Adipocyte (in vitro differentiated cells): ENCODE data around the gene CTSE.

Source experiments
- DNase-seq: peaks from one replicate; pipeline ENCODE4 v3.0.0-alpha.2; 2015; ENCODE audit warnings: low read depth
- H3K27me3 ChIP-seq: replicated peaks from 2 replicates; pipeline ENCODE4 v1.7.0; 2013; ENCODE audit warnings: mild to moderate bottlenecking, low read length, moderate library complexity; ENCODE audit not compliant: control insufficient read depth, insufficient read depth
- H3K36me3 ChIP-seq: 2 replicates; pipeline ENCODE4 v1.7.0; 2013; ENCODE audit warnings: low read length, mild to moderate bottlenecking, moderate library complexity; ENCODE audit not compliant: control insufficient read depth, insufficient read depth, severe bottlenecking
- H3K4me1 ChIP-seq: 2 replicates; pipeline ENCODE4 v1.7.0; 2013; ENCODE audit warnings: mild to moderate bottlenecking, low read length, moderate library complexity; ENCODE audit not compliant: control insufficient read depth, insufficient read depth
- H3K4me3 ChIP-seq: 2 replicates; pipeline ENCODE4 v1.7.0; 2013; ENCODE audit warnings: mild to moderate bottlenecking, low read length, moderate library complexity
- H3K9ac ChIP-seq: 2 replicates; pipeline ENCODE4 v1.7.0; 2013; ENCODE audit warnings: mild to moderate bottlenecking, low read length, moderate library complexity
- H3K9me3 ChIP-seq: 2 replicates; pipeline ENCODE4 v1.7.0; 2013; ENCODE audit warnings: mild to moderate bottlenecking, low read length, moderate library complexity; ENCODE audit not compliant: control insufficient read depth

Gene CTSE

DNA sequence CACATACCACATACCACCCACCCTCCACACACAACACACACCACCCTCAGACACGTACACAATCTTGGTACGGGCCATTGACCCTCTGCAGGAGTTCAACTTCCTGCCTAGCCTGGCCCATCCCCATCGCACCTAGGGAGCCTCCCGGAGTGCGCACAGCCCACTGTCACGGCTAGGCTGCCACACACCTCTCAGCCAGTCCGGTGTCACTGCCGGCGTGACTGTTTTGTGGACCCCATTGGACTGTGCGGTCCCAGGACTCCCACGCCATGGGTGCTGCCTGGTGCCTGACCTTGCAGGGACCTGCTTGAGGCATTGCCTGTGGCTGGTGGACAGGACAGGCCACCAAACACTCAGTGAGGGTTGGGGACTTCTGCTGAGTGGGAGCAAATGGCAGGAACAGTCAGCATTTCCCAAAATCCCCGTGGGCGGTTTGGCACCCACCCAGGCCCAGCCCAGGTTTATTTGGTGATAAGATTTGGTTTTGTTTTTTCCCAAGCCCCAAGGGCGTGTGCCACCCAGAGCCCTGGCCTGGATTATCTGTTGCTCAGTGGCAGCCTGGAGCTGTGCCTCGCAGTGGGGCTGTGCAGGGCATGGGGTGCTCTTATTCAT lies 48.2 kb downstream of the CTSE start:
- DNase-seq: no peak
- H3K4me3 ChIP-seq: no peak overlapping the region
- no peaks in the 10 kb centered on the region for H3K36me3 ChIP-seq
- no peaks in the 10 kb centered on the region for H3K9me3 ChIP-seq
- H3K4me1 ChIP-seq: peaks cover 20% of the 10 kb centered on the region
- H3K27me3 ChIP-seq: no peaks in the 10 kb centered on the region
- no peak overlapping the region for H3K9ac ChIP-seq

DNA sequence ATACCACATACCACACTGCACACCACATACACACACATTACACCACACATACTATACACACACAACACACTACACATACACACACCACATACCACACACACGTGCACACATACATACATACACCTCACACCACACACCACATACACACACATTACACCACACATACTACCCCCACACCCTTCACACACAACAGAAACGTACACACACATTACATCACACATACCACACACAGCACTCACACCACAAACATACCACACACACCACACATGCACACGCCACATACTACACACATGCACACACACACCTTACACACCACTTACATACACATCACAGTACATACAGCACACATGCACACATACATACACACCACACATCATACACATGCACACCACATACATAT lies 49.0 kb downstream of the CTSE start:
- H3K9me3 ChIP-seq: no peaks in the 10 kb centered on the region
- H3K4me1 ChIP-seq: peaks cover 20% of the 10 kb centered on the region
- H3K36me3 ChIP-seq: no peaks in the 10 kb centered on the region
- DNase-seq: no peak
- H3K9ac ChIP-seq: no peak overlapping the region
- H3K27me3 ChIP-seq: no peaks in the 10 kb centered on the region
- no peak overlapping the region for H3K4me3 ChIP-seq

DNA sequence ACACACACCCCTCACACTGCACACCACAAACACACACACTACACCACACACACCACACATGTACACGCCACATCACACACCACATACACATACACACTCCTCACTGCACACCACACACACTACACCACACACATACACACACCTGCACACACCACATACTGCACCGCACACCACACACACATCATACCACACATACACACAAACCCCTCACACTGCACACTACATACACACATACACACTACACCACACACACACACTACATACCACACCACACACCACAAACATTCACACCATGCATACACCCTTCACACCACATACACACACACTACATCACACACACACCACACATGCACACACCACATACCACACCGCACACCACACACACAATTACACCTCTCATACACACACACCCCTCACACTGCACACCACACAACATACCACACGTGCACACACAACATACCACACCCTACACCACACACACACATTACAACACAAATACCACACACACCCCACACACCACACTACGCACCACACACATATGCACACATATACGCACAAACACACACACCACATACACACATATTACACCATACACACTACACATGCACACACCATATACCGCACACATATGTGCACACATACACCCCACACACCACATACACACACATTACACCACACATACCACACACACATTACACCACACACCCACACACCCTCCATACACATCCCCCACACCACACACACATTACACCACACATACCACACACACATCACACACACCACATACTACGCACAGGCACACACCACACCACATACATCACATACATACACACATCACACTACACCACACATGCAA lies 50.1 kb downstream of the CTSE start:
- Histone ChIP-seq H3K4me1 (peaks cover 20% of the 10 kb centered on the region), H3K27me3 (no peaks in the 10 kb centered on the region), H3K36me3 (no peaks in the 10 kb centered on the region), H3K4me3 (no peak overlapping the region), H3K9ac (no peak overlapping the region), H3K9me3 (no peaks in the 10 kb centered on the region)
- DNase-seq: no peak

DNA sequence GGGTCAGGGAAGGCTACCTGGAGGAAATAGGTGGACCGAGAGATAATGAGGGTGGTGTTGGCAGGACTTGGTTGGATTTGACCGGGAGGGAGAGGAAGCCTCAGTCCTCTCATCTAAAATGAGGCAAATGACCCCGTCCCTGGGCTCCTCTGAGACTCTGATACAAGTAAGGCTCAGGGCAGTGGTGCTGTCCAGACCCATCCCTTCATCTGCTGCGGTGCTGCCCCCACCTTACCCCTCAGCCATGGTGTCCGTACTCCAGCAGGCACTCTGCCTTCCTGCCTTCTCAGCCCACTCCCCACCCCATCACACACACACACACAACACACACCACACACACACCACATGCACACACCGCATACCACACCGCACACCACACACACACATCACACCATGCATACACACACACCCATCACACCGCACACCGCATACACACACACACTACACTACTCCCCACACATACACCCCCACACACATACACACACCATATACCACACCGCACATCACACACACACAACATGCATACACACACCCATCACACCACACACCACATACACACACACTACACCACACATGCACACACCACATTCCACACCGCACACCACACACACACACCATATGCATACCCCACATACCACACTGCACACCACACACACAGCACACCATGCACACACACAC lies 51.1 kb downstream of the CTSE start:
- no peak overlapping the region for H3K9ac ChIP-seq
- no peak overlapping the region for H3K4me3 ChIP-seq
- no peaks in the 10 kb centered on the region for H3K9me3 ChIP-seq
- peaks cover 20% of the 10 kb centered on the region for H3K4me1 ChIP-seq
- no peak for DNase-seq
- H3K27me3 ChIP-seq: no peaks in the 10 kb centered on the region
- H3K36me3 ChIP-seq: no peaks in the 10 kb centered on the region

DNA sequence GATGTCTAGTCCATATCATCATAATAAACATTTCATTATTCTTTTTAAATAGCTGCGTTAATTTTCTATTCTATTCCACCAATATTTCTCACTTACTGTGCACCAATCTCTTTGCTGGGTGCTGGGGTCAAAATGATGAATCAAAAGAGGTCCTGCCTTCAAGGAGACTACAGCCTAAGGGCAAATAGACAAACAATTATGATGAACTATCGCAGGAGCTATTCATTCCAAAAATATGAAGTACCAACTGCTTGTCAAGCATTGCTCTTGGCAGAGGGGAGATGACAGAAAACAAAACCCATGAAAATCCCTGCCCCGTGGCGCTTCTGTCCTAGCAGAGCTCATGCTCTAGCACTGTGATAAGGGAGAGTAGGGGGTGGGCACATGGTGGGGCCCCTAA lies 51.6 kb downstream of the CTSE start:
- Histone ChIP-seq H3K9me3 (no peaks in the 10 kb centered on the region), H3K27me3 (no peaks in the 10 kb centered on the region), H3K9ac (no peak overlapping the region), H3K4me1 (peaks cover 18% of the 10 kb centered on the region), H3K4me3 (no peak overlapping the region), H3K36me3 (no peaks in the 10 kb centered on the region)
- DNase-seq: no peak

DNA sequence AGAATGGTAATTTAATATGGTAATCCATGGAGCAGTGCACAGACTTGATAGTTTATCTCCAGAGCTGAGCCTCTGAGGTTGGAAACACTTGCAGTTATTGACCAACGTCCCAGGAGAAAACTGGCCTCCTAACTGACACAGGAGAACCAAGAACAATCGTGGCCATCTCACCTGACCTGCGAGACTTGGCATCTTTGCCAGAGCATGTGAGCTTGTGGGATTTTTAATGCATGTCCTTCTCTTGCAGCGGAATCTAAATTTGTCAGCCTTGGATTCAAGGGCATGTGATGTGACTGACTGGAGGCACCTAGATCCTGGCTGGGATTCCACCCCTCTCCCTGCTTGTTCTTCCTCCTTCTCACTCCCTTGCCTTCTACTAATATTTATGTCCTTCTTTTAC lies 52.6 kb downstream of the CTSE start:
- DNase-seq: no peak
- peaks cover 8% of the 10 kb centered on the region for H3K4me1 ChIP-seq
- no peaks in the 10 kb centered on the region for H3K9me3 ChIP-seq
- H3K4me3 ChIP-seq: no peak overlapping the region
- H3K27me3 ChIP-seq: no peaks in the 10 kb centered on the region
- no peak overlapping the region for H3K9ac ChIP-seq
- H3K36me3 ChIP-seq: no peaks in the 10 kb centered on the region

DNA sequence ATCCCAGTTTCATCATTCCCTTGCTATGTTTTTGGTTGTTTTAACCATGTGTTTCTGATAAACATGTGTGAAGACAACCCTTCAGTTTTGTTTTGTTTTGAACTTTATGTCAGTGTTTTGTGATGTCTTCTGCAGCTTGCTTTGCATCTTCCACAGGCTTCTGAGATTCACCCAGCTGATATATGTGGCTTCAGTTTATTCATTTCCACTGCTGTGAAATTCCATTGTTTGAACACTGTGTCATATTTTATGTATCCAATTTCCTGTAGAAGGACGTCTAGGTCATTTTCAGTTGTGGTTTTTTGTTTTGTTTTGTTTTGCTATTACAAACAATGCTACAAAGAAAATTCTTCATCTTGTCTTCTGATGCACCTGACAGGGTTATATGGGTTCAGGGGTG lies 53.2 kb downstream of the CTSE start:
- no peaks in the 10 kb centered on the region for H3K36me3 ChIP-seq
- H3K4me1 ChIP-seq: peaks cover 2% of the 10 kb centered on the region

DNA sequence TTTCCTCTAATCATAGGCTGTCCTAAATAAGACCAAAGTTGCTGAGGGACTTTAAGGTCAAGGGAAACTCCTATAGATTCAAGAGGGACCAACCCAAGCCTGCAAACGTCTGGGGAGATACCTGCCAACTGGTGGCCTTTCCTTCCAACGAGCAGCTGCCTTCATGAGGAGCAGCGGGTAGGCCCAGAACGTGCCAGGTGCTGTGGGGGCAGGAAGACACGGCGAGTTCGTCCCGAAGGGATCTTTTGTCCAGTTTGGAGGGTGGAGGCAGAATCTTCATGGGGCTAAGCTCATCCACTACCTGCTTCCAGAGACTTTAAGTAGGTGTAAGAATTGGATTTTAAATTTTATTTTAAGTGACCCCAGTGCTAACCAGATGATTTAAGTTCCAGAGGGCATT lies 54.5 kb downstream of the CTSE start:
- H3K36me3 ChIP-seq: no peaks in the 10 kb centered on the region
- no peaks in the 10 kb centered on the region for H3K27me3 ChIP-seq
- no peak for DNase-seq
- H3K4me3 ChIP-seq: no peak overlapping the region
- no peak overlapping the region for H3K9ac ChIP-seq
- H3K4me1 ChIP-seq: no peaks in the 10 kb centered on the region
- H3K9me3 ChIP-seq: no peaks in the 10 kb centered on the region

More for the DNA sequence above, 53.2 kb downstream of the CTSE start:
- no peak overlapping the region for H3K9ac ChIP-seq
- no peaks in the 10 kb centered on the region for H3K27me3 ChIP-seq
- no peak overlapping the region for H3K4me3 ChIP-seq
- H3K9me3 ChIP-seq: no peaks in the 10 kb centered on the region
- DNase-seq: peak; percentile 30

DNA sequence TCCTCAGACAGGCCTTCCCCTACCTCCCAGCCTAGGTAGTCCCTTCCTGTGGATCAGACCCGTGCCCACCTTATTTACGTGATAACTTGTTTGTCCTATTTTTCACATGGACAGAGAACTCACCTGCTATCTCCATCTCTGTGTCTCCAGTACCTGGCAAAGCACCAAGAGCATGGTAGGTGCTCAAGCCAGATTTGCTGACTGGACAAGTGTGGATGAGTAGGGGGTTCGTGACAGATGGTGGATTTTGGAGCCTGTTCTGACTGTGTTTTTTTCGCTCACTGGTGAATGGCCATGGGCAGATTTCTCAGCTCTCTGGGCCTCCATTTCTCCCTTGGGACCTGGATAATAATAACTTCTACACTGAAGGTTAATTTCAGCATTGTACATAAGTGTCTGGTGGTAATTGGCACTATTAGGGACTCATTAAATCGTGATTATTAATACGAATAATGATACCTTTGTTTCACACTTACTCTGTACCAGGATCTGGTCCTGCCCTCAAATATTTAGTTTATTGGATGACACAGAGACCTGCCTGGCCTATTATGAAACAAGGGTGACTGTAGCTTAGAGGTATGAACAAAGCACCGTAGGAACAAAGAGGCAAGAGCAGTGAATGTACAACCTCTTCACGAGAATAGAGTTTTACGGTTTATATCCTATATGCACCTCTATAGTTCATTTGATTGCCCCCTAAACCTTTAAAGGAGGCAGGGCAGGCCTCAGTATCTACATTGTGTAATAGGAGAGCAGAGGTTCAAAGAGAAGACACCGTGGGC lies 56.0 kb downstream of the CTSE start:
- Histone ChIP-seq H3K36me3 (no peaks in the 10 kb centered on the region), H3K27me3 (no peaks in the 10 kb centered on the region), H3K4me3 (no peak overlapping the region), H3K9me3 (no peaks in the 10 kb centered on the region), H3K4me1 (peaks cover 9% of the 10 kb centered on the region), H3K9ac (no peak overlapping the region)
- no peak for DNase-seq

DNA sequence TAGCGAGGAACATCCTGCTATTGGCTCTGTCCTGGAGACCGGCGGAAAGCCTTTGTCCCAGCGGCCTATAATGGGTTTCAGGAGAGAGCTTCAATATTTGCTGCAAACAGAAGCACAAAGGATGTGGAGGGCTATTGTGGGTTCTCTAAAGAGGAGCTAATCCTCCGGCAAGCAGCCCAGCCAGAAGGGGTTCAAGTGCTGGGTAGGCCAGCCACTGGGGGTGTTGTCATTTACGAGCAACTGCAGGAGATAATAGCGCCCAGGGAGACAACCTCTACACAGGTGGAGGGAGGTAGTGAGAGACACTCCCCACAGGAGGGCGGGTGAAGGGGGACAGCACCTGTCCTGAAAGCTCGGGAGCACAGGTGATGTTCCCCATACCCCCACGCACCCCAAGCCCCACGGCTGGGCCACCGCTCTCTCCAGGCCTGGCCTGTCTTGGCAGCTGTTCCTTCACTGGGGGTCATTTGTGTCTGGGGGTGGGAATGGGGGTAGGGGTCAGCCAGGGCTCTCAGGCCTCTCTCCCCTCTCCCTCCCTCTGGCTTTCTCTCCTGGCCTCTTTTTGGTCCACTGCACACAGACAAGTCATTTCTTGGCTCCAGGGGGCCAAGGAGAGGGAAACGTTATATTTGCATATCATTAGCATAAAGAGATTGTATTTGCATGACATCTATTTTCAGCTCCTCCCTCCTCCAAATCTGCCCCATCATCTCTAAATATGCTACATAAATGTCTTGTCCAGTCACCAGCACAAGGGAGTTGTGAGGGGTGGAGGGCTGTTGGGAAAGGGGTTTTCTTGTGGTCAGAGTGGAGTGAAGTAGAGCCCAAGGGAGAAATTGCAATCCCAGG lies 58.4 kb downstream of the CTSE start:
- Histone ChIP-seq H3K9ac (no peak overlapping the region), H3K4me3 (no peak overlapping the region), H3K36me3 (no peaks in the 10 kb centered on the region), H3K9me3 (no peaks in the 10 kb centered on the region), H3K4me1 (peaks cover 11% of the 10 kb centered on the region), H3K27me3 (no peaks in the 10 kb centered on the region)
- DNase-seq: no peak
